A549 (cell line): Measurements from ENCODE around the gene PPFIA4. TPM values are rescaled to one million over a fixed set of nuclear protein-coding genes. Genes with fewer than 3 reads are reported as not detected.

Experiments
- ATAC-seq, 2 experiments: fragments of 200-7000 bp in 1 of 2; fragments of >200 bp in 1 of 2; cut with Nextera tagmentation in 1 of 2; cut with Tn5 transposase in 1 of 2; 3 replicates each; pipeline versions ENCODE4 v1.8.0 to v1.9.1; 2018 to 2020; ENCODE audit warnings: mild to moderate bottlenecking in 1 of 2, moderate library complexity in 1 of 2
- CTCF ChIA-PET: fragments of 300-600 bp; sonication (Branson Sonifier 250); formaldehyde crosslinking; extraction: SDS; loops from one replicate; lab custom pipeline; 2021; ENCODE audit warnings: antibody characterized with exemption, inconsistent platforms; lab: Yijun Ruan, JAX
- POLR2A ChIA-PET: fragments of 350-600 bp; formaldehyde crosslinking; extraction: SDS; loops from one replicate; lab custom pipeline; 2021; ENCODE audit warnings: antibody characterized with exemption, inconsistent platforms; lab: Yijun Ruan, JAX
- DNase-seq, 2 experiments: peaks; one replicate each; pipeline versions ENCODE4 v3.0.0 to v3.0.0-alpha.2; 2011 to 2016; ENCODE audit warnings: low read depth in 1 of 2, low spot score in 1 of 2
- FAIRE-seq: peaks from 2 replicates; lab custom pipeline; 2011; peaks lifted over from hg19 to GRCh38; lab: Jason Lieb, UNC
- H3K27ac ChIP-seq, 2 experiments: fragments of >200 bp; sonication (Bioruptor Twin); formaldehyde crosslinking; 3 replicates each; pipeline ENCODE4 v1.5.1; 2016 to 2017
- H3K4me1 ChIP-seq: fragments of >200 bp; sonication (Bioruptor Twin); formaldehyde crosslinking; 3 replicates; pipeline ENCODE4 v1.6.1; 2016
- H3K4me2 ChIP-seq: fragments of >200 bp; sonication (Bioruptor Twin); formaldehyde crosslinking; 3 replicates; pipeline ENCODE4 v1.6.1; 2016
- H3K4me3 ChIP-seq: fragments of >200 bp; sonication (Bioruptor Twin); formaldehyde crosslinking; 3 replicates; pipeline ENCODE4 v1.5.1; 2016
- H3K9me3 ChIP-seq: fragments of >200 bp; sonication (Bioruptor Twin); formaldehyde crosslinking; 3 replicates; pipeline ENCODE4 v1.6.1; 2016
- ATOH8 ChIP-seq: fragments of 250-450 bp; sonication (Bioruptor Pico); IDR thresholded peaks from 2 replicates; pipeline ENCODE4 v1.5.0; 2020; ENCODE audit warnings: low read depth, mild to moderate bottlenecking, moderate library complexity
- CBX2 ChIP-seq: fragments of 200-600 bp; sonication (generic); IDR thresholded peaks from 2 replicates; pipeline ENCODE4 v1.6.1; 2016; ENCODE audit warnings: low read depth, mild to moderate bottlenecking, borderline replicate concordance
- CHD2 ChIP-seq: fragments of 150-350 bp; IDR thresholded peaks from 2 replicates; pipeline ENCODE4 v1.6.1; 2014; ENCODE audit warnings: low read length; ENCODE audit not compliant: partially characterized antibody
- EHF ChIP-seq: fragments of 250-450 bp; sonication (Bioruptor Pico); IDR thresholded peaks from 2 replicates; pipeline ENCODE4 v1.5.0; 2020; ENCODE audit warnings: mild to moderate bottlenecking
- EP300 ChIP-seq, 2 experiments: fragments of >200 bp; sonication (Bioruptor Twin); formaldehyde crosslinking; IDR thresholded peaks; 2 replicates in 1 of 2; 3 replicates in 1 of 2; pipeline ENCODE4 v1.6.1; 2016 to 2017
- HDAC2 ChIP-seq: fragments of 200-600 bp; sonication (generic); IDR thresholded peaks from 2 replicates; pipeline ENCODE4 v1.6.1; 2016
- HMGXB4 ChIP-seq: fragments of 250-450 bp; sonication (Bioruptor Pico); IDR thresholded peaks from 2 replicates; pipeline ENCODE4 v1.5.0; 2021; ENCODE audit warnings: mild to moderate bottlenecking, moderate library complexity, borderline replicate concordance
- HOXA7 ChIP-seq: fragments of 250-450 bp; sonication (Bioruptor Pico); IDR thresholded peaks from 2 replicates; pipeline ENCODE4 v1.5.0; 2020; ENCODE audit warnings: mild to moderate bottlenecking, moderate library complexity
- JUNB ChIP-seq: fragments of >200 bp; sonication (Bioruptor Twin); formaldehyde crosslinking; IDR thresholded peaks from 2 replicates; pipeline ENCODE4 v1.6.1; 2016
- MAZ ChIP-seq: fragments of 150-350 bp; IDR thresholded peaks from 2 replicates; pipeline ENCODE4 v1.6.1; 2014; ENCODE audit warnings: antibody characterized with exemption, low read depth, low read length, borderline replicate concordance
- POLR2AphosphoS2 ChIP-seq: conservative IDR thresholded peaks from 2 replicates; pipeline ENCODE4 v1.6.1; 2012; ENCODE audit warnings: low read length, improper control_type of control experiment, inconsistent platforms
- RAD21 ChIP-seq, 2 experiments: fragments of >200 bp in 1 of 2; sonication (Bioruptor Twin) in 1 of 2; formaldehyde crosslinking in 1 of 2; IDR thresholded peaks in 1 of 2; conservative IDR thresholded peaks in 1 of 2; 2 replicates in 1 of 2; 3 replicates in 1 of 2; pipeline ENCODE4 v1.6.1; 2012 to 2018; ENCODE audit warnings: inconsistent platforms in 1 of 2
- RARB ChIP-seq: fragments of 250-450 bp; sonication (Bioruptor Pico); IDR thresholded peaks from 2 replicates; pipeline ENCODE4 v1.8.0; 2021; ENCODE audit warnings: mild to moderate bottlenecking, moderate library complexity
- TFCP2L1 ChIP-seq: fragments of 250-450 bp; sonication (Bioruptor Pico); IDR thresholded peaks from 2 replicates; pipeline ENCODE4 v1.5.0; 2021; ENCODE audit warnings: mild to moderate bottlenecking
- TP53 ChIP-seq: fragments of 250-450 bp; sonication (Bioruptor Pico); IDR thresholded peaks from 2 replicates; pipeline ENCODE4 v1.5.0; 2021; ENCODE audit warnings: mild to moderate bottlenecking, moderate library complexity
- ZNF302 ChIP-seq: fragments of 250-450 bp; sonication (Bioruptor Pico); IDR thresholded peaks from 2 replicates; pipeline ENCODE4 v1.9.0; 2021; ENCODE audit warnings: inconsistent platforms, mild to moderate bottlenecking, moderate library complexity
- ZSCAN20 ChIP-seq: fragments of 250-450 bp; sonication (Bioruptor Pico); IDR thresholded peaks from 2 replicates; pipeline ENCODE4 v1.8.0; 2022; ENCODE audit warnings: mild to moderate bottlenecking, moderate library complexity
- WGBS: methylation state at CpG from one replicate; pipeline ENCODE4 v1.1.6; 2017; ENCODE audit errors: missing lambda C conversion rate; 5-methylcytosine and 5-hydroxymethylcytosine counted together
- polyA plus RNA-seq, 4 experiments: library from polyadenylated mRNA; depleted of rRNA in 3 of 4; stranded (reverse); fragments of >200 nt; fragmentation: RNase III in 1 of 4; extraction: RNeasy Plus Mini Kit Qiagen cat#74134 plus additional on column Dnase treatment in 1 of 4; gene quantifications; 2 replicates in 3 of 4; 3 replicates in 1 of 4; pipeline ENCODE4 v1.2.3, GENCODE V29; 2011 to 2017
- TF ChIP-seq, protein P1 (sequence below): fragments of 150-350 bp; IDR thresholded peaks from 2 replicates; pipeline ENCODE4 v1.6.1; 2014; ENCODE audit warnings: low read depth, mild to moderate bottlenecking, low read length
- TF ChIP-seq, protein P2 (sequence below): IDR thresholded peaks from 2 replicates; pipeline ENCODE4 v1.6.1; 2012

PPFIA4 gene
- polyA plus RNA-seq, 2 of the 4 experiments (the other 2 are of a cell fraction): 0.47 to 0.63 TPM

GRCh38 chr1:203121186-203122015 is 95.1 kb downstream of the PPFIA4 start:
- FAIRE-seq (no peak), ATAC-seq (no peak)
- CTCF ChIA-PET: interaction anchor here (0.6 to 10.1 kb wide), 12 partner anchors 9 to 760 kb away, joined by 3 to 292 read pairs (median 7); partner anchors contain the start of genes ADORA1 and MYBPH
- 43% methylated on average over 11 of the region's 11 CpGs for WGBS
- H3K4me2 ChIP-seq: no peak overlapping the region
- TF ChIP-seq CHD2 (no peak), ATOH8 (CRISPR knock-in tag) (no peak), CBX2 (no peak), HDAC2 (no peak), JUNB (no peak), TP53 (CRISPR knock-in tag) (no peak)
- TF ChIP-seq, all 56 proteins: peak for 0
- POLR2A ChIA-PET: no interaction called here
- DNase-seq: no peak
- H3K27ac ChIP-seq: no peak overlapping the region
- H3K4me1 ChIP-seq: peaks cover 5% of the 10 kb centered on the region; the same call in 1 of the 3 replicates
- no peak overlapping the region for H3K4me3 ChIP-seq
- no peaks in the 10 kb centered on the region for H3K9me3 ChIP-seq

DNA sequence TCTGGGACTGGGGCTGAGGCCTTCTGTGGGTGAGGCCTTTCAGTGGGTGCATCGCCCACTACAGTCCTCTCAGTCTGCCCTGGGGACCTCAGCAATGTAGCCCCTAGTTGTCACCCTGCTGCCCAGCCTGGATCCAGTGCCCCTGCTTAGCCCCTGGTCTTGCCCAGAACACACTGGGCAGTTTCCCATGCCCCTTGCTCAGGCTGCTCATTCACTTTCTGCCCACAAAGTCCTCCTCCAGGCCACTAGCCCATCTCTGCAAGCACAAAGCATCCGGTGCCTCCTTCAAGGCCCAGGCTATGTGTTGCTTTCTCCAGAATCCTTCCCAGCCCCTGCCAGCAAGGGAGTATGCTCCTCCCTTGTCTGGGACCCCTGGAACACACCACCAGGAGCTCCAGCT is 95.9 kb downstream of the PPFIA4 start:
- H3K27ac ChIP-seq: no peak overlapping the region
- 58% methylated on average over 2 of the region's 2 CpGs for WGBS
- no peak for TF ChIP-seq EP300 (IDR thresholded peaks at IDR 0.05)
- TF ChIP-seq ZNF302 (CRISPR knock-in tag): no peak
- no peak for TF ChIP-seq RARB (CRISPR knock-in tag)
- no peak for TF ChIP-seq HOXA7 (CRISPR knock-in tag)
- no peak for TF ChIP-seq HMGXB4 (CRISPR knock-in tag)
- no peak for TF ChIP-seq JUNB
- no peak for TF ChIP-seq MAZ
- TF ChIP-seq EHF (CRISPR knock-in tag): no peak
- no peak for TF ChIP-seq ZSCAN20 (CRISPR knock-in tag)
- TF ChIP-seq, protein P1, sequence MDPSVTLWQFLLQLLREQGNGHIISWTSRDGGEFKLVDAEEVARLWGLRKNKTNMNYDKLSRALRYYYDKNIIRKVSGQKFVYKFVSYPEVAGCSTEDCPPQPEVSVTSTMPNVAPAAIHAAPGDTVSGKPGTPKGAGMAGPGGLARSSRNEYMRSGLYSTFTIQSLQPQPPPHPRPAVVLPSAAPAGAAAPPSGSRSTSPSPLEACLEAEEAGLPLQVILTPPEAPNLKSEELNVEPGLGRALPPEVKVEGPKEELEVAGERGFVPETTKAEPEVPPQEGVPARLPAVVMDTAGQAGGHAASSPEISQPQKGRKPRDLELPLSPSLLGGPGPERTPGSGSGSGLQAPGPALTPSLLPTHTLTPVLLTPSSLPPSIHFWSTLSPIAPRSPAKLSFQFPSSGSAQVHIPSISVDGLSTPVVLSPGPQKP: no peak
- TF ChIP-seq, protein P2, sequence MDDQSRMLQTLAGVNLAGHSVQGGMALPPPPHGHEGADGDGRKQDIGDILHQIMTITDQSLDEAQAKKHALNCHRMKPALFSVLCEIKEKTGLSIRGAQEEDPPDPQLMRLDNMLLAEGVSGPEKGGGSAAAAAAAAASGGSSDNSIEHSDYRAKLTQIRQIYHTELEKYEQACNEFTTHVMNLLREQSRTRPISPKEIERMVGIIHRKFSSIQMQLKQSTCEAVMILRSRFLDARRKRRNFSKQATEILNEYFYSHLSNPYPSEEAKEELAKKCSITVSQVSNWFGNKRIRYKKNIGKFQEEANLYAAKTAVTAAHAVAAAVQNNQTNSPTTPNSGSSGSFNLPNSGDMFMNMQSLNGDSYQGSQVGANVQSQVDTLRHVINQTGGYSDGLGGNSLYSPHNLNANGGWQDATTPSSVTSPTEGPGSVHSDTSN: no peak
- no peak for TF ChIP-seq TFCP2L1 (CRISPR knock-in tag)
- no peak for TF ChIP-seq RAD21 (conservative IDR thresholded peaks at IDR 0.05 in 1 of 2, IDR thresholded peaks at IDR 0.05 in 1 of 2)
- TF ChIP-seq POLR2AphosphoS2: no peak
- FAIRE-seq (no peak), ATAC-seq (no peak), DNase-seq (no peak)
- H3K4me3 ChIP-seq: no peak overlapping the region
- H3K9me3 ChIP-seq: no peaks in the 10 kb centered on the region
- ChIA-PET CTCF (interaction anchor here (1.1 to 10.1 kb wide), 7 partner anchors 25 to 151 kb away, joined by 3 to 292 read pairs (median 8); no protein-coding TSS in a partner anchor), POLR2A (no interaction called here)
- H3K4me1 ChIP-seq: peaks cover 12% of the 10 kb centered on the region; the same call in 1 of the 3 replicates
- H3K4me2 ChIP-seq: no peak overlapping the region
